Measurements from ENCODE around the gene SPPL2B. TPM values are rescaled to one million over a fixed set of nuclear protein-coding genes. Genes with fewer than 3 reads are reported as not detected.

Gene SPPL2B
- total RNA-seq, 4 donors from 2014 or later = 47.8 to 97.8 (median 67.3) TPM

- no peak overlapping the region for H3K27ac ChIP-seq
- 92% methylated on average over 22 to 26 of the region's 39 CpGs for WGBS, 2 donors
- H3K36me3 ChIP-seq = peaks cover 4 to 8% of the 10 kb centered on the region in 2 donors
- H3K4me3 ChIP-seq (replicated peaks in 1 of 3) = no peak overlapping the region
- no peaks in the 10 kb centered on the region for H3K27me3 ChIP-seq
- no peaks in the 10 kb centered on the region for H3K9me3 ChIP-seq
- intact Hi-C loops (cut with DNase I) = no loop called here
- DNase-seq = no peak
- no peak for TF ChIP-seq CTCF (IDR thresholded peaks at IDR 0.05)
- TF ChIP-seq POLR2A (IDR thresholded peaks at IDR 0.05) = no peak
- peaks cover 0 to 1% of the 10 kb centered on the region in 2 donors for H3K4me1 ChIP-seq
These were observed 6.8 kb upstream of the SPPL2B start for GRCh38 chr19:2321565-2322283.

GRCh38 chr19:2323707-2324106, 4.8 kb upstream of the SPPL2B start:
- DNase-seq = no peak
- H3K27ac ChIP-seq = no peak overlapping the region
- H3K36me3 ChIP-seq = peaks cover 4 to 8% of the 10 kb centered on the region in 2 donors
- H3K4me3 ChIP-seq (replicated peaks in 1 of 3) = no peak overlapping the region
- no peaks in the 10 kb centered on the region for H3K9me3 ChIP-seq
- no peak for TF ChIP-seq POLR2A (IDR thresholded peaks at IDR 0.05)
- no peak for TF ChIP-seq CTCF (IDR thresholded peaks at IDR 0.05)
- intact Hi-C loops (cut with DNase I) = no loop called here
- 88 to 93% methylated on average over 18 to 19 of the region's 19 CpGs for WGBS, 2 donors
- peaks cover 10 to 13% of the 10 kb centered on the region in 2 donors for H3K4me1 ChIP-seq
- no peaks in the 10 kb centered on the region for H3K27me3 ChIP-seq

GRCh38 chr19:2324220-2324948, 4.1 kb upstream of the SPPL2B start:
- Histone ChIP-seq H3K27ac (no peak overlapping the region), H3K36me3 (peaks cover 4 to 8% of the 10 kb centered on the region in 2 donors), H3K27me3 (no peaks in the 10 kb centered on the region), H3K4me3 (replicated peaks in 1 of 3) (no peak overlapping the region), H3K4me1 (peaks cover 16 to 17% of the 10 kb centered on the region in 2 donors), H3K9me3 (no peaks in the 10 kb centered on the region)
- intact Hi-C loops (cut with DNase I) = no loop called here
- 88 to 91% methylated on average over 29 to 34 of the region's 34 CpGs for WGBS, 2 donors
- TF ChIP-seq CTCF (IDR thresholded peaks at IDR 0.05) (no peak), POLR2A (IDR thresholded peaks at IDR 0.05) (no peak)
- DNase-seq = no peak

GRCh38 chr19:2325281-2326046, 3.0 kb upstream of the SPPL2B start:
- WGBS, 2 donors = 83% methylated on average over 27 to 29 of the region's 29 CpGs
- H3K27ac ChIP-seq = no peak overlapping the region
- H3K36me3 ChIP-seq = peaks cover 4 to 8% of the 10 kb centered on the region in 2 donors
- no peak overlapping the region for H3K4me3 ChIP-seq (replicated peaks in 1 of 3)
- TF ChIP-seq CTCF (IDR thresholded peaks at IDR 0.05) = no peak
- TF ChIP-seq POLR2A (IDR thresholded peaks at IDR 0.05) = no peak
- H3K27me3 ChIP-seq = no peaks in the 10 kb centered on the region
- intact Hi-C loops (cut with DNase I) = no loop called here
- no peaks in the 10 kb centered on the region for H3K9me3 ChIP-seq
- DNase-seq = no peak
- peaks cover 21 to 27% of the 10 kb centered on the region in 2 donors for H3K4me1 ChIP-seq
